Activated gamma-delta T cell (primary cell): ENCODE results near the gene TMEM40.
"Not testable (repeated sequence)": the region's sequence is repeated elsewhere in the genome, so short reads cannot be mapped to it uniquely, and the experiment has no call there.

Experiments used
- DNase-seq: peaks from one replicate; lab custom pipeline; 2025; lab: John Stamatoyannopoulos, UW

The TMEM40 gene

GRCh38 chr3:12719541-12719940 is 39.5 kb downstream of the TMEM40 start:
- DNase-seq: no peak

GRCh38 chr3:12716605-12717151 is 42.4 kb downstream of the TMEM40 start:
- DNase-seq: no peak

GRCh38 chr3:12714278-12714677 is 44.8 kb downstream of the TMEM40 start:
- DNase-seq: no peak

GRCh38 chr3:12710062-12710461 is 49.0 kb downstream of the TMEM40 start:
- no peak for DNase-seq

GRCh38 chr3:12709334-12709733 is 49.7 kb downstream of the TMEM40 start:
- no peak for DNase-seq

- no peak for DNase-seq
These were observed 50.4 kb downstream of the TMEM40 start for GRCh38 chr3:12708584-12709192.

- no peak for DNase-seq
These were observed 51.6 kb downstream of the TMEM40 start for GRCh38 chr3:12707449-12707848.

- DNase-seq: no peak
These were observed 52.4 kb downstream of the TMEM40 start for GRCh38 chr3:12706504-12707253.

GRCh38 chr3:12705981-12706380 is 53.1 kb downstream of the TMEM40 start:
- no peak for DNase-seq

GRCh38 chr3:12705374-12705926 is 53.6 kb downstream of the TMEM40 start:
- DNase-seq: no peak

- DNase-seq: no peak
These were observed 56.6 kb downstream of the TMEM40 start for GRCh38 chr3:12702501-12702900.

- DNase-seq: not testable (repeated sequence)
These were observed 57.5 kb downstream of the TMEM40 start for GRCh38 chr3:12701601-12702000.

GRCh38 chr3:12700800-12701199 is 58.3 kb downstream of the TMEM40 start:
- no peak for DNase-seq

- no peak for DNase-seq
These were observed 63.1 kb downstream of the TMEM40 start for GRCh38 chr3:12695916-12696315.

GRCh38 chr3:12695112-12695511 is 63.9 kb downstream of the TMEM40 start:
- DNase-seq: no peak

GRCh38 chr3:12692444-12692843 is 66.6 kb downstream of the TMEM40 start:
- DNase-seq: no peak

- no peak for DNase-seq
These were observed 68.9 kb downstream of the TMEM40 start for GRCh38 chr3:12689997-12690711.

- no peak for DNase-seq
These were observed 71.1 kb downstream of the TMEM40 start for GRCh38 chr3:12687948-12688347.

GRCh38 chr3:12686096-12686495 is 73.0 kb downstream of the TMEM40 start:
- DNase-seq: no peak
